Aorta (tissue), 5 donors: Measurements from ENCODE around the gene ZYG11A. TPM values are rescaled to one million over a fixed set of nuclear protein-coding genes. Genes with fewer than 3 reads are reported as not detected.

Experiments used
- ATAC-seq: fragments of 200-7000 bp; cut with Tn5 transposase; one replicate; pipeline ENCODE4 v1.9.1; 2022; ENCODE audit warnings: moderate library complexity; ENCODE audit not compliant: low FRiP score
- DNase-seq, 2 donors: peaks; one replicate each; pipeline ENCODE4 v3.0.0-alpha.2; 2020
- H3K27ac ChIP-seq, 2 donors: one replicate each; pipeline ENCODE4 v1.5.1; 2013; ENCODE audit warnings: low read length in 2 of 2, mild to moderate bottlenecking in 2 of 2, moderate library complexity in 2 of 2, control low read depth in 1 of 2, inconsistent platforms in 1 of 2, low read depth in 1 of 2
- H3K27me3 ChIP-seq, 2 donors: one replicate each; pipeline ENCODE4 v1.6.1; 2013; ENCODE audit warnings: control low read depth in 1 of 2, low read length in 1 of 2, mild to moderate bottlenecking in 1 of 2, moderate library complexity in 1 of 2; ENCODE audit not compliant: insufficient read depth in 2 of 2, control insufficient read depth in 1 of 2
- H3K36me3 ChIP-seq, 2 donors: one replicate each; pipeline ENCODE4 v1.6.1; 2013; ENCODE audit warnings: control low read depth in 1 of 2, low read length in 1 of 2, mild to moderate bottlenecking in 1 of 2; ENCODE audit not compliant: insufficient read depth in 2 of 2, control insufficient read depth in 1 of 2
- H3K4me1 ChIP-seq, 2 donors: one replicate each; pipeline ENCODE4 v1.6.1; 2013; ENCODE audit warnings: low read length in 2 of 2, control low read depth in 1 of 2, mild to moderate bottlenecking in 1 of 2, moderate library complexity in 1 of 2; ENCODE audit not compliant: insufficient read depth in 2 of 2, control insufficient read depth in 1 of 2
- H3K4me3 ChIP-seq, 2 donors: one replicate each; pipeline ENCODE4 v1.5.1; 2013; ENCODE audit warnings: low read length in 2 of 2, control low read depth in 1 of 2, mild to moderate bottlenecking in 1 of 2
- H3K9me3 ChIP-seq: one replicate; pipeline ENCODE4 v1.6.1; 2013; ENCODE audit warnings: mild to moderate bottlenecking, low read length; ENCODE audit not compliant: control insufficient read depth
- WGBS, 2 donors: extraction: QIAGEN DNeasy Blood & Tissue Kit; methylation state at CpG; one replicate each; pipeline ENCODE4 v1.1.7; 2013; 5-methylcytosine and 5-hydroxymethylcytosine counted together
- intact Hi-C, 2 donors: fragments of 100-400 bp; cut with DNase I; formaldehyde crosslinking; loops; one replicate each; pipeline versions ENCODE4 v1.14.2 to v1.15.0; 2022
- polyA plus RNA-seq, 2 donors: library from polyadenylated mRNA; stranded (reverse); fragments of 200-250 nt; gene quantifications; one replicate each; pipeline ENCODE4 v1.2.3, GENCODE V29; 2013
- total RNA-seq, 2 donors: library from RNA; stranded (reverse); fragmentation: NEBNext Ultra II Directional; extraction: Animal tissue kit (Norgen Biotek cat#: 25700); gene quantifications; one replicate each; pipeline ENCODE4 v1.2.1, GENCODE V29; 2021
- donor health status: healthy with polysubstance abuse.
- donor health status: Bipolar disorder and iron deficiency.
- donor health status: DM: no; HTN: no; CAD: no.
- donor health status: DM: no; HTN: no; CAD: no.
- donor health status: DM: yes; HTN: yes; CAD: no.

Gene ZYG11A
- total and polyA plus RNA-seq, 4 donors: 0.13 to 0.18 (median 0.13) TPM; not detected in 1

GRCh38 chr1:52917581-52917980, 75.0 kb downstream of the ZYG11A start:
- 97 to 100% methylated on average over 1 of the region's 1 CpG for WGBS, 2 donors
- DNase-seq (no peak), ATAC-seq (no peak)
- intact Hi-C loops: no loop called here
- Histone ChIP-seq H3K4me3 (no peak overlapping the region), H3K4me1 (no peaks in the 10 kb centered on the region), H3K27ac (no peak overlapping the region), H3K27me3 (no peaks in the 10 kb centered on the region), H3K9me3 (no peaks in the 10 kb centered on the region), H3K36me3 (no peaks in the 10 kb centered on the region)

GRCh38 chr1:52918201-52918600, 75.6 kb downstream of the ZYG11A start:
- Histone ChIP-seq H3K27ac (no peak overlapping the region), H3K36me3 (no peaks in the 10 kb centered on the region), H3K27me3 (no peaks in the 10 kb centered on the region), H3K4me3 (no peak overlapping the region), H3K9me3 (no peaks in the 10 kb centered on the region), H3K4me1 (no peaks in the 10 kb centered on the region)
- intact Hi-C loops: no loop called here
- no peak for DNase-seq
- WGBS, 2 donors: 89 to 90% methylated on average over 6 of the region's 6 CpGs
- no peak for ATAC-seq

- Histone ChIP-seq H3K4me3 (no peak overlapping the region), H3K4me1 (no peaks in the 10 kb centered on the region), H3K27me3 (no peaks in the 10 kb centered on the region), H3K36me3 (no peaks in the 10 kb centered on the region), H3K9me3 (no peaks in the 10 kb centered on the region), H3K27ac (no peak overlapping the region)
- DNase-seq (no peak), ATAC-seq (no peak)
- 94 to 95% methylated on average over 7 of the region's 7 CpGs for WGBS, 2 donors
- intact Hi-C loops: no loop called here
Measured at GRCh38 chr1:52919051-52919722, 76.6 kb downstream of the ZYG11A start.

GRCh38 chr1:52919723-52920483, 77.3 kb downstream of the ZYG11A start:
- Histone ChIP-seq H3K9me3 (no peaks in the 10 kb centered on the region), H3K36me3 (no peaks in the 10 kb centered on the region), H3K4me1 (no peaks in the 10 kb centered on the region), H3K4me3 (no peak overlapping the region), H3K27ac (no peak overlapping the region), H3K27me3 (no peaks in the 10 kb centered on the region)
- DNase-seq (no peak), ATAC-seq (no peak)
- intact Hi-C loops: loop anchor here in 1 of 2 donors (10.0 kb wide), 1 partner anchor 265 kb away; no protein-coding TSS in a partner anchor
- WGBS, 2 donors: 86 to 90% methylated on average over 10 of the region's 10 CpGs

- Histone ChIP-seq H3K27me3 (no peaks in the 10 kb centered on the region), H3K9me3 (no peaks in the 10 kb centered on the region), H3K36me3 (no peaks in the 10 kb centered on the region), H3K4me1 (no peaks in the 10 kb centered on the region), H3K4me3 (peak overlapping the region; percentile 60 to 87), H3K27ac (peak overlapping the region; percentile 0 to 11)
- intact Hi-C loops: loop anchor here in 1 of 2 donors (10.0 kb wide), 1 partner anchor 264 kb away; no protein-coding TSS in a partner anchor
- 7 to 10% methylated on average over 35 of the region's 35 CpGs for WGBS, 2 donors
- DNase-seq: peak in 1 of 2 donors; percentile 84
- ATAC-seq: peak; percentile 82
Measured at GRCh38 chr1:52920791-52921291, 78.3 kb downstream of the ZYG11A start.

GRCh38 chr1:52925571-52926005, 83.0 kb downstream of the ZYG11A start:
- Histone ChIP-seq H3K27me3 (no peaks in the 10 kb centered on the region), H3K9me3 (no peaks in the 10 kb centered on the region), H3K36me3 (no peaks in the 10 kb centered on the region), H3K27ac (no peak overlapping the region), H3K4me3 (no peak overlapping the region), H3K4me1 (no peaks in the 10 kb centered on the region)
- DNase-seq (no peak), ATAC-seq (no peak)
- intact Hi-C loops: loop anchor here in 1 of 2 donors (10.0 kb wide), 1 partner anchor 259 kb away; no protein-coding TSS in a partner anchor
- 27 to 29% methylated on average over 5 of the region's 5 CpGs for WGBS, 2 donors

GRCh38 chr1:52926864-52927211, 84.3 kb downstream of the ZYG11A start:
- 12% methylated on average over 12 of the region's 12 CpGs for WGBS, 2 donors
- H3K4me3 ChIP-seq: peak overlapping the region; percentile 8 to 77
- intact Hi-C loops: loop anchor here in 1 of 2 donors (10.0 kb wide), 1 partner anchor 258 kb away; no protein-coding TSS in a partner anchor
- H3K36me3 ChIP-seq: no peaks in the 10 kb centered on the region
- H3K9me3 ChIP-seq: no peaks in the 10 kb centered on the region
- no peak for DNase-seq
- ATAC-seq: no peak
- no peaks in the 10 kb centered on the region for H3K27me3 ChIP-seq
- no peaks in the 10 kb centered on the region for H3K4me1 ChIP-seq
- H3K27ac ChIP-seq: peak overlapping the region in 1 of 2 donors; percentile 4

- WGBS, 2 donors: 0 to 1% methylated on average over 60 to 65 of the region's 65 CpGs
- H3K27ac ChIP-seq: peak within 1 kb of the TSS in 1 of 2 donors; percentile 14
- peak; percentile 94 for ATAC-seq
- H3K27me3 ChIP-seq: no peaks in the 10 kb centered on the region
- H3K4me3 ChIP-seq: peak within 1 kb of the TSS; percentile 55 to 77
- no peaks in the 10 kb centered on the region for H3K4me1 ChIP-seq
- DNase-seq: peak; percentile 88 to 96
- H3K9me3 ChIP-seq: no peaks in the 10 kb centered on the region
- intact Hi-C loops: loop anchor here in 1 of 2 donors (10.0 kb wide), 1 partner anchor 257 kb away; no protein-coding TSS in a partner anchor
- H3K36me3 ChIP-seq: no peaks in the 10 kb centered on the region
Measured at GRCh38 chr1:52927212-52928014, 84.9 kb downstream of the ZYG11A start, which contains the start of gene SCP2. TSS of gene SCP2 (plus strand) at chr1:52927276. CDS start at chr1:52927397, 121 bp downstream.
